ENCODE measurements around the gene PRR5L. TPM values are rescaled to one million over a fixed set of nuclear protein-coding genes. Genes with fewer than 3 reads are reported as not detected.
A peak's percentile ranks its signal among the peaks of the same experiment; 100 is the strongest.

Gene PRR5L
- total and polyA plus RNA-seq, 9 of the 15 experiments (the other 6 are each of a cell fraction or from before 2014, with no cell fraction given): 0.11 to 0.60 (median 0.36) TPM; not detected in 2

DNA sequence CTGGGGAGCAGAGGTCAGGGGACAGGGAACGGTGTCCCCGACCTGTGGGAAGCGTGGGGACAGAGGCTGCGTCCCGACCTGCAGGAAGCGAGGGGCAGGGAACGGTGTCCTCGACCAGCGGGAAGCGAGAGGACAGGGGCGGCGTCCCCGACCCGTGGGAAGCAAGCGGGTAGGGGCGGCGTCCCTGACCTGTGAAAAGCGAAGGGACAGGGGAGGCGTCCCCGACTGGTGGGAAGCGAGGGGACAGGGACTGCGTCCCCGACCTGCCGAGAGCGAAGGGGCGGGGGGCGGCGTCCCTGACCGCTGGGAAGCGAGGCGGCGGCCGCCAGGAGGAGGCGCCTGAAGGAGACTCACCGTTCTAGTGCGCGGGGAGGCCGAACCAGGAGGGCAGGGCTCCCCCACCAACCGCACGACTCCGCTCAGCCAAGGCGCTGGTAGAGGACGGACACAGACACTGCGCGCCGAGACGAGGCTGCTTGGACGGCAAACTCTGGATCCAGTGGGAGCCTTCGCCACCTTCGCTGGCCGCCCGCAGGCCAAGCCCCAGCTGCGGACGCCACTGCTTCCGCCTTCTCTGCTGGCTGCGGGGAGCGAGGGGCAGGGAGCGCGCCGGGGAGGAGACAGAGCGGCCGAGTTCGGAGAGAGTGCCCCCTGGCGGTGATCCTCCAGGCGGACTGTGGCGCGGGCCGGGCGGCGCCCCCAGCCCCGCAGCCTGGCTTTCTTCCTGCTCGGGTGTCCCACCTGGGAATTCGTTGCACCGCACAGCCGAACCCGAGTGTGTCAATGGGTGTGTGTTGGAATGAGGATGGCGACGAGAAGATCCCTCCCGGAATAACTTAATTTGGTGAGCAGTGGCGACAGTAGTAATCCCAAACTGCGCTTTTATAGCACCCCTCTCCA lies 213.9 kb downstream of the PRR5L start, which contains the start of gene TRAF6 (continued):
- TF ChIP-seq HSF4 (CRISPR knock-in tag; IDR thresholded peaks at IDR 0.05; ENCODE audit: borderline replicate concordance): no peak
- TF ChIP-seq HNRNPK (IDR thresholded peaks at IDR 0.05; ENCODE audit: low read depth, low read length, poor library complexity, severe bottlenecking): peak; percentile 36
- TF ChIP-seq ZNF347 (CRISPR knock-in tag; IDR thresholded peaks at IDR 0.05; ENCODE audit: low read depth): no peak
- no peak for TF ChIP-seq U2AF2 (optimal IDR thresholded peaks at IDR 0.05; ENCODE audit: low read depth, low read length)
- TF ChIP-seq ZNF668 (CRISPR knock-in tag; IDR thresholded peaks at IDR 0.05): no peak
- TF ChIP-seq ERF (CRISPR knock-in tag; IDR thresholded peaks at IDR 0.05): peak; percentile 87; the same call in 1 of the 2 replicates
- TF ChIP-seq, protein P1, sequence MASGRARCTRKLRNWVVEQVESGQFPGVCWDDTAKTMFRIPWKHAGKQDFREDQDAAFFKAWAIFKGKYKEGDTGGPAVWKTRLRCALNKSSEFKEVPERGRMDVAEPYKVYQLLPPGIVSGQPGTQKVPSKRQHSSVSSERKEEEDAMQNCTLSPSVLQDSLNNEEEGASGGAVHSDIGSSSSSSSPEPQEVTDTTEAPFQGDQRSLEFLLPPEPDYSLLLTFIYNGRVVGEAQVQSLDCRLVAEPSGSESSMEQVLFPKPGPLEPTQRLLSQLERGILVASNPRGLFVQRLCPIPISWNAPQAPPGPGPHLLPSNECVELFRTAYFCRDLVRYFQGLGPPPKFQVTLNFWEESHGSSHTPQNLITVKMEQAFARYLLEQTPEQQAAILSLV (tag; IDR thresholded peaks at IDR 0.05): no peak
- no peak for TF ChIP-seq HDAC6 (IDR thresholded peaks at IDR 0.05; ENCODE audit: low read depth, low read length)
- TF ChIP-seq MECOM (CRISPR knock-in tag; IDR thresholded peaks at IDR 0.05): no peak
- TF ChIP-seq MYNN (IDR thresholded peaks at IDR 0.05): peak; percentile 45; the same call in 1 of the 2 replicates
- no peak for TF ChIP-seq MYNN (CRISPR knock-in tag; IDR thresholded peaks at IDR 0.05)
- TF ChIP-seq, protein P2, sequence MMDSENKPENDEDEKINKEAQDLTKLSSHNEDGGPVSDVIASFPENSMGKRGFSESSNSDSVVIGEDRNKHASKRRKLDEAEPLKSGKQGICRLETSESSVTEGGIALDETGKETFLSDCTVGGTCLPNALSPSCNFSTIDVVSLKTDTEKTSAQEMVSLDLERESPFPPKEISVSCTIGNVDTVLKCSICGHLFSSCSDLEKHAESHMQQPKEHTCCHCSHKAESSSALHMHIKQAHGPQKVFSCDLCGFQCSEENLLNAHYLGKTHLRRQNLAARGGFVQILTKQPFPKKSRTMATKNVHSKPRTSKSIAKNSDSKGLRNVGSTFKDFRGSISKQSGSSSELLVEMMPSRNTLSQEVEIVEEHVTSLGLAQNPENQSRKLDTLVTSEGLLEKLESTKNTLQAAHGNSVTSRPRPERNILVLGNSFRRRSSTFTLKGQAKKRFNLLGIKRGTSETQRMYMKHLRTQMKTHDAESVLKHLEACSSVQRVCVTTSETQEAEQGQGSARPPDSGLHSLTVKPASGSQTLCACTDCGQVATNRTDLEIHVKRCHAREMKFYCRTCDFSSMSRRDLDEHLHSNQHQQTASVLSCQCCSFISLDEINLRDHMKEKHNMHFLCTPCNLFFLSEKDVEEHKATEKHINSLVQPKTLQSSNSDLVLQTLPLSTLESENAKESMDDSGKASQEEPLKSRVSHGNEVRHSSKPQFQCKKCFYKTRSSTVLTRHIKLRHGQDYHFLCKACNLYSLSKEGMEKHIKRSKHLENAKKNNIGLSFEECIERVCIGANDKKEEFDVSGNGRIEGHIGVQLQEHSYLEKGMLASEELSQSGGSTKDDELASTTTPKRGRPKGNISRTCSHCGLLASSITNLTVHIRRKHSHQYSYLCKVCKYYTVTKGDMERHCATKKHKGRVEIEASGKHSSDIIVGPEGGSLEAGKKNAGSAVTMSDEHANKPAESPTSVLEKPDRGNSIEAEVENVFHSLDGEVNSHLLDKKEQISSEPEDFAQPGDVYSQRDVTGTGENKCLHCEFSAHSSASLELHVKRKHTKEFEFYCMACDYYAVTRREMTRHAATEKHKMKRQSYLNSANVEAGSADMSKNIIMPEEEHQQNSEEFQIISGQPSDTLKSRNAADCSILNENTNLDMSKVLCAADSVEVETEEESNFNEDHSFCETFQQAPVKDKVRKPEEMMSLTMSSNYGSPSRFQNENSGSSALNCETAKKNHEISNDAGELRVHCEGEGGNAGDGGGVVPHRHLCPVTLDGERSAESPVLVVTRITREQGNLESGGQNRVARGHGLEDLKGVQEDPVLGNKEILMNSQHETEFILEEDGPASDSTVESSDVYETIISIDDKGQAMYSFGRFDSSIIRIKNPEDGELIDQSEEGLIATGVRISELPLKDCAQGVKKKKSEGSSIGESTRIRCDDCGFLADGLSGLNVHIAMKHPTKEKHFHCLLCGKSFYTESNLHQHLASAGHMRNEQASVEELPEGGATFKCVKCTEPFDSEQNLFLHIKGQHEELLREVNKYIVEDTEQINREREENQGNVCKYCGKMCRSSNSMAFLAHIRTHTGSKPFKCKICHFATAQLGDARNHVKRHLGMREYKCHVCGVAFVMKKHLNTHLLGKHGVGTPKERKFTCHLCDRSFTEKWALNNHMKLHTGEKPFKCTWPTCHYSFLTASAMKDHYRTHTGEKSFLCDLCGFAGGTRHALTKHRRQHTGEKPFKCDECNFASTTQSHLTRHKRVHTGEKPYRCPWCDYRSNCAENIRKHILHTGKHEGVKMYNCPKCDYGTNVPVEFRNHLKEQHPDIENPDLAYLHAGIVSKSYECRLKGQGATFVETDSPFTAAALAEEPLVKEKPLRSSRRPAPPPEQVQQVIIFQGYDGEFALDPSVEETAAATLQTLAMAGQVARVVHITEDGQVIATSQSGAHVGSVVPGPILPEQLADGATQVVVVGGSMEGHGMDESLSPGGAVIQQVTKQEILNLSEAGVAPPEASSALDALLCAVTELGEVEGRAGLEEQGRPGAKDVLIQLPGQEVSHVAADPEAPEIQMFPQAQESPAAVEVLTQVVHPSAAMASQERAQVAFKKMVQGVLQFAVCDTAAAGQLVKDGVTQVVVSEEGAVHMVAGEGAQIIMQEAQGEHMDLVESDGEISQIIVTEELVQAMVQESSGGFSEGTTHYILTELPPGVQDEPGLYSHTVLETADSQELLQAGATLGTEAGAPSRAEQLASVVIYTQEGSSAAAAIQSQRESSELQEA (IDR thresholded peaks at IDR 0.05; ENCODE audit: low read depth): no peak
- TF ChIP-seq SRSF7 (optimal IDR thresholded peaks at IDR 0.05; ENCODE audit: low read depth, low read length): no peak
- no peak for TF ChIP-seq ZNF274 (IDR thresholded peaks at IDR 0.05; ENCODE audit: borderline replicate concordance, low read depth, low read length)
- peak in 1 of 2 experiments; percentile 12; a peak in 1 of 4 replicates for TF ChIP-seq RCOR1 (IDR thresholded peaks at IDR 0.05; ENCODE audit: borderline replicate concordance in 1 of 2, low read depth in 2 of 2, low read length in 2 of 2)
- peak; percentile 97 for TF ChIP-seq POLR2G (IDR thresholded peaks at IDR 0.05; ENCODE audit: low read depth, low read length)
- TF ChIP-seq FOXK1 (CRISPR knock-in tag; IDR thresholded peaks at IDR 0.05; ENCODE audit: borderline replicate concordance): no peak
- peak; percentile 80 for TF ChIP-seq PML (IDR thresholded peaks at IDR 0.05; ENCODE audit: low read length)
- 0 out of 2 replicates have a peak, but pooled peaks have one; percentile 21 for TF ChIP-seq GATAD2A (IDR thresholded peaks at IDR 0.05)
- TF ChIP-seq HMG20A (CRISPR knock-in tag; conservative IDR thresholded peaks at IDR 0.05): no peak

All from K562 (cell line).